ENCODE data around the gene PPP1R14D.

Gene PPP1R14D

DNA sequence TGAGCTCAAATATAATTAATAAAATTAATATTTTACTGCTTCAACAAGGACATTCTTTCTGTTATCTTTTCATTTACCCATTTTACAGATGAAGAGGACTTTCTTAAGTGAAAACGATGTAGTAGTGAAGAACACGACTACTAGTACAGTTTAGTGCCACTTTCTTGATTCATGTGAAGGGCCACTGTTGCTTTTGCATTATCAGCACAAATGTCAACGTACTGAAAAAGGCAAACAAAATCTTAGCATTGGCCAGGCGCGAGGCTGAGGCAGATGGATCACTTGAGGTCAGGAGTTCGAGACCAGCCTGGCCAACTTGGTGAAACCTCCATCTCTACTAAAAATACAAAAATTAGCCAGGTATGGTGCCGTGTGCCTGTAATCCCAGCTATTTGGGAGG, 9.5 kb downstream of the PPP1R14D start:
- DNase-seq (ENCODE audit: low read depth, low spot score) = no peak

DNA sequence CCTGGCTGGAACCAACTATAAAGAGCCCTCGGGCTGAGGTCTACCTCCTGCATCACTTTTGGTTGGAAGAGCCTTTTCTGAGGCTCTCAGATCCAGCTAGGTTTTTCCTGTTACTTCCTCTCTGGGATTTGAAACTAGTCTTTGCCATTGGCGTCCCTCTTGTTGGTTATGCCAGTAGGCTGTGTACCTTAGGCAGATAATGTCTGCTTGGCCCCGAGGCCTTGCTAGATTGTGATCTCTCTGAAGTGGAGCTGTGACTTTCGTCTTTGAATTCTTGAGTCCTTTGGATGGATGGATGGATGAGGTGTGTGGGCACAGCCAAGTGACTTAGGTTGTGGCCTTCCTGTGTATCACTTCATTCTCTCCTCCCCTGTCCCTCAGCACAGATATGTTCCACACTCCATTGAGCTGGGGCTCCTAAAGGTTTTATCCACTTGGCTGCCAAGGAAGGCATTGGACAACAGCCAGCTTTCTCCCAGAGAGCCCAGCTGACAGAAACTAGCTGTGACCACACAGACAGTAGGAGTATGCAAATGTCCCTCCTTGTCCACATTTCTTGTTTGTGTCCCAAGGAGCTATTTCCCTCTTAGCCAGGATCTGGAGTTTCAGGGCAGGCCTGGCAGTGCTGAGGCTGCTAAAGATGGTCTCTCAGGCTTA, 13.3 kb downstream of the PPP1R14D start:
- no peak for DNase-seq (ENCODE audit: low read depth, low spot score)

DNA sequence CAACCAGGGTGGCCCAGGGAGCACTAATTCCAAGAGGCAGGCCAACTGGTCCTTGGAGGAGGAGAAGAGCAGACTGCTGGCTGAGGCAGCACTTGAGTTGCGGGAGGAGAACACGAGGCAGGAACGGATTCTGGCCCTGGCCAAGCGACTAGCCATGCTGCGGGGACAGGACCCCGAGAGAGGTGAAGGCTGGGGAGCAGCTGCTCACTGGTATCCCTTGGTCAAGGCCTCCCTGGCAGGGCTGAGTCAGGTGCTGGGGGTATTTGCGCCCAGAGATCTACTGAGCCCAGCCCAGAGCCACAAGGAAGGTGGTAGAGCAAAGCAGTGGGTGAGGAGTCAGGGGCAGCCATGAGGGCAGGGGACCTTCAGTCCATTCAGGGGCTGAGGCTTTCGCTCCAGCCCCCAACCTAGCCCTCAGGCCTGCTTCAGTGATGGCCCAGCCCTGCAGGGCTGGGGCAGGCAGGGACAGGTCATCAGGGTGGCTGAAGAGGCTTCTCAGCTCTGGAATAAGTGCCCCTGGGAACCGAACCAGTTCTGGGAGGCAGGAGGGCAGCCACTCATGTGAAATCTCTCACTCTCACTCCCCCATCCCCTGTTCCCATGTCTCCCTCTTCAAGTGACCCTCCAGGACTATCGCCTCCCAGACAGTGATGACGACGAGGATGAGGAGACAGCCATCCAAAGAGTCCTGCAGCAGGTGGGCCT, 15.6 kb downstream of the PPP1R14D start:
- no peak for DNase-seq (ENCODE audit: low read depth, low spot score)

DNA sequence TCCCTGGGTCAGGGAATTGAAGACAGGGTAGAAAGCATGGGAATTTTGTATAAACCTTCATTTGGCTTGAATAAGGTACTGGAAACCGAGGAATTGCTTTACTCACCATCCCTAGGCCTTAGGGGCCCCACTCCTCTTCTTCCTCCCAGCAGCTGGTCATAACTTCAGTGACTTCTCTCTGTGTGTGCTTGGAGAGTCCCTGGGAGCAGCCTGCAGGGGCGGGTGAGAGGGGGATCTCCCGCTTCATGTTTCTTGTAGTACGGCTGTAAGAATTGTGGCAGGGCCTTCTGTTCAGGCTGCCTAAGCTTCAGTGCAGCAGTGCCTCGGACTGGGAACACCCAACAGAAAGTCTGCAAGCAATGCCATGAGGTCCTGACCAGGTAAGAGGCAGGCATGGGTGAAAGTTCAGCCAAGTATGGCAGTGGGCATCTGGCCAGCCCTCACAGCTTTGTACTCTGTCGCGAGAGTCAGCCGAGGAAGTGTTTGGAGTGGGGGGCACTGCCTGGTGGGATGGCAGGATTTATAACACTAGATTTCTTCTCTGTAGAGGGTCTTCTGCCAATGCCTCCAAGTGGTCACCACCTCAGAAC, 19.6 kb downstream of the PPP1R14D start:
- no peak for DNase-seq (ENCODE audit: low read depth, low spot score)

DNA sequence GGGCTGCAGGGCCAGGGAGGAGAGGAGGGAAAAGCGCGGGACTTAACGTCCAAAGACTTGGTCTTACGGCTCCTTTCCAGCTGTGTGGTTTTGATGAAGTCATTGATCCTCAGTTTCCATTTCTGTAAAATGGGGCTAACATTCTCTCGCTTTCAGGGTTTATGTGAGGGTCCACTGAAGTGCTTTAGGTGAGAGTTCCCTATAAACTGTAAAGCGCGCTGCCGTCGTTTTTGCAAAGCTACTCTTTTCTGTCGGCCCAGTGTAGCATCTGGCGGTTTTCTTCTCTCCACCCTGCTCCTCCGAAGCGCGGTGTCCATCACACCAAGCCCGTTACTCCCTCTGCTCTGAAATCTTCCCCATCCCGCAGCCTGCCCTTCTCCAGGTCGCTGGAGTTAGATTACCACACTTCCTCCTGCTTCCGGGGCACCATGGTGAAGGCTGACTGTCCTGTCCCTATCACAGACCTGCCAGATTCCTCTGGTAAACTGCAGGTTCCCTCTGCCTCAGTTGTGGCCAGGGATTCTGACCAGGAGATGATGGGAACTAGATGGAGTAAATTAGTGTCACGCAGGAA, 20.5 kb downstream of the PPP1R14D start:
- DNase-seq (ENCODE audit: low read depth, low spot score) = no peak

DNA sequence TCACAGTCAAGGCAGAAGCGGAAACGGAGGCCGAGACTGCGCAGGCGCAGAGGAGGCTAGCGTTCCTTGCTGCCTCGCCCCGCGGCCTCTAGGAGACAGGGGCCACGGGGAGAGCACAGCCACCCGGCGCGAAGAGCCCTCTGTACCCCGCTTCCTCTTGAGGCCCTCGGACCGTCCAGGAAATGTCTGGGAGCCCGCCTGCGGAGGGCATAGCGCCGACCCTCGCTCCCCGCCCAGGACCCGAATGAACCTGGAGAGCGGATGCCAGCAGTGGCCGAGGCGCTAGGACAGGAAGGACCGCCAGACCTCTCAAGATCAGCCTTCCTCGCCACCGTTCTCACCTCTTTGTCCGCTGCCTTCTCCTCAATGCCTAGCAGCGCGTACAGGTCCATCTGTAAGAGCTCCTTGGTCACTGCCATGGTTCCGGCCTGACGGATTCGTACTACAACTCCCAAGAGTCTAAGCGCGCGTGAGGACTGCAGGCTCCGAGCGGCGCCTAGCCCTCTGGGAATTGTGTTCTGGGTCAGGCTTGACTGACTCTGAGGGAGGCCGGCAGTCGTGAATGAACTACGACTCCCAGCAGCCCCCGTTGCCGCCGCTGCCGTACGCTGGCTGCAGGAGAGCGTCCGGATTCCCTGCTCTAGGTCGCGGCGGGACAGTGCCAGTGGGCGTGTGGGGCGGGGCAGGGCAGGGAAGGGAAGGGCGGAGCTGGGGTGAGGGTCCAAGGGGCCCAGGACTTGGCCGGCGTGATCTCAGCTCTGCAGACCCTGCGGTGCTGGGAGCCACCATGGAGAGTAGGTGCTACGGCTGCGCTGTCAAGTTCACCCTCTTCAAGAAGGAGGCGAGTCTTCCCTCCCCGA, 21.2 kb downstream of the PPP1R14D start, which contains the start of the genes DNAJC17 and ZFYVE19:
TSS of gene DNAJC17 (minus strand) at position 446 of the 860 bp plus-strand sequence. CDS start at position 419, 27 bp downstream.
TSS of gene ZFYVE19 (plus strand) at position 62 of the 860 bp plus-strand sequence. CDS start at position 563, 501 bp downstream.
- DNase-seq (ENCODE audit: low read depth, low spot score) = peak; percentile 88

- DNase-seq (ENCODE audit: low read depth, low spot score) = no peak
These were observed 21.9 kb downstream of the PPP1R14D start for GRCh38 chr15:40806672-40807027.

DNA sequence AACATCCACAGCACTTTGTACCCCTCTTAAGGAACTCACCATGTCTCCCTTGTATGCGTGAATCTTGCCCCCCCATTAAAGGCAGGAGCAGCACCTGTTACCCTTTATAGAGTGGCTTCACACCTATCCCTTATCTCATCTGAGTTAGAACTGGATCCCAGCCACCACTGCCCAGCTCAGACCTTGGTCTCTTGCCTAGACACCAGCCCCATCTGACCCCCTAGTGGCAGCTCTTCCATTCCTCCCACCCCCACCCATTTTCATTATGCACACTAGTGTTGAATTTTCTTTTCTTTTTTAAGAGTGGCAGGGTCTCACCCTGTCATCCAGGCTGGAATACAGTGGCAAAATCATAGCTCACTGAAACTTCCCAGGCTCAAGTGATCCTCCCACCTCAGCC, 24.8 kb downstream of the PPP1R14D start:
- no peak for DNase-seq (ENCODE audit: low read depth, low spot score)

GRCh38 chr15:40803076-40803475, 25.4 kb downstream of the PPP1R14D start:
- no peak for DNase-seq (ENCODE audit: low read depth, low spot score)

GRCh38 chr15:40799523-40799922, 29.0 kb downstream of the PPP1R14D start:
- DNase-seq (ENCODE audit: low read depth, low spot score) = no peak

GRCh38 chr15:40796512-40796911, 32.0 kb downstream of the PPP1R14D start:
- DNase-seq (ENCODE audit: low read depth, low spot score) = no peak

GRCh38 chr15:40796041-40796440, 32.5 kb downstream of the PPP1R14D start:
- DNase-seq (ENCODE audit: low read depth, low spot score) = no peak

DNA sequence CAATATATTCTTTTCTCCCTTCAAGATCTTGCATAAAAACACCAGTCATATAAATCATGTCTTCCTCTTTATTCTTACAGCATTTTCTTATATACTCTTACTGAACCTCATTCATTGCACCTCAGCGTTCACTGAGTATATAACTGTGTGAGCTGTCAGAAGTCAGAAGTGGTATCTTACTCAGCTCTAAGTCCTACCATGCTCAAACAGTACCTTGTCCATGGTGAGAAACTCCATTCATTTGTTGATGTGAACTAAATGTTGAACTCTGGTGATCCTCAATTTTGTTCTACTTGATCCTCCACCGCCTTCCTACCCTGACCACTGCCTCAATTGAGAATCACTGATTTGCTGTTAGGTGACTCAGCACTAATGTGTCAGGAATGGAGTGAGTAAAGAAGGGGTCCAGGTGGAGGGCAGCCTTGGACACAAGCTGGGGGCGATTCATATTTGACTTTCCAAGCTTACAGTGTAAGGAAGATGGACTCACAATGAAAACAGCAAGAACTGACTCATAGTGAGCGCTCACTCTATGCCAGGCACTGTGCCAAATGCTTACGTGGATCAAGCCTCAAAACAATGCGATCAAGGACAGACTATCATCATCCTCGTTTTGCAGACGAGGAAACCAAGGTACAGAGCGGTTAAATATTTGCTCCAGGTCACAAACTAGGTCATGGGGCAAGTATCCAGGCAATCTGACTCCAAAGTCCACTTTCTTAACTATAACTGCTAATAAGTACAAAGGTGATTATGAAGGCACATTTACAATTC, 35.1 kb downstream of the PPP1R14D start:
- no peak for DNase-seq (ENCODE audit: low read depth, low spot score)

- DNase-seq (ENCODE audit: low read depth, low spot score) = no peak
These were observed 36.1 kb downstream of the PPP1R14D start for GRCh38 chr15:40792394-40792793.

GRCh38 chr15:40790718-40791117, 37.8 kb downstream of the PPP1R14D start:
- no peak for DNase-seq (ENCODE audit: low read depth, low spot score)

DNA sequence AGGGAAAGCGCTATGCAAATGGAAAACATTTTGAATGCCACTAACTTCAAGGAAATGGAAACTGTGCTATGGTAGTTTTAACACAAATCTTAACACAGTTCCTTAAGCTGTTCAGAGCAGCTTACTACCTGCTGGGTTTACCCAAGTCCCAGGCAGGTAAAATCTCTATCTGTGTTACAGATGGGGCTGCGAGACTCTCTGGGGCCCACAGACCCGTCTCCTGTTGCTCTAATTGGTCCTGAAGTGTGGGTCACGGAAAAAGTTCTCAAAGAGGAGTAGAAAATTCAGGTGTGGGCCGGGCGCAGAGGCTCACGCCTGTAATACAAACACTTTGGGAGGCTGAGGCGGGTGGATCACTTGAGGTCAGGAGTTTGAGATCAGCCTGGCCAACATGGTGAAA, 38.5 kb downstream of the PPP1R14D start:
- no peak for DNase-seq (ENCODE audit: low read depth, low spot score)

DNA sequence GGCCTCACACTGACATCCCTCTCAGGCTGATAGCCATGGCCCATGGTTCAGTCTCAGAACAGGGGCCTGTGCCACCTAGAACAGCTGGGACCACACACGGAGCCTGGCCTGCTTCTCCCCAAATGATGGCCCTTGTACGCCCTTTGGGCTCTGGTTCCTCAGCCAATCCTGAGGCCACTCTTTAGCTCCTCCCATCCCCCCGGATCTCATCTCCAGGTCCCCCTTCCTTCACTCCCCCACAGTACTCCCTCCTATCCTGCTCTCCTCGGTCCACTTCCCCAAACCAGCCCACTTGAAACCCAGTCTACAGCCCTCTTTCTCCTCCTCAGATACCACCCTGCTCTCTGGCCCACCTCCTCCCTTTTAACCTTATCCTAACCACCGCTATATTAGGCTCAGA, 39.4 kb downstream of the PPP1R14D start:
- DNase-seq (ENCODE audit: low read depth, low spot score) = no peak

DNA sequence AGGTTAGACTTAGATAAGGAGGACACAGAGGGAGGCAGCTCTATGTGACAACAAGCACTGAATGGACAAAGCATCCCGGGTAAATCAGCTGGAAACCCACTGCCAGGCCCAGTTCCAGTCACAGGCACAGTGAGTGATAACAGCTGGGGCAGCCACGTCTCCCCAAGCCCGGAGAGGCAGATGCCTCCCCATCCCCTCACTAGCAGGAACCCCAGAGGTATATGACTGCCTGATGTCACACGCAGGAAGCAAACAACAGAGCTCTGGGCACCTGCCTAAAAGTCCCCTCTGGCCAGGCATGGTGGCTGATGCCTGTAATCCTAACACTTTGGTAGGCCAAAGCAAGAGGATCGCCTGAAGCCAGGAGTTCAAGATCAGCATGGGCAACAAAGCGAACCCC, 40.5 kb downstream of the PPP1R14D start:
- no peak for DNase-seq (ENCODE audit: low read depth, low spot score)

DNA sequence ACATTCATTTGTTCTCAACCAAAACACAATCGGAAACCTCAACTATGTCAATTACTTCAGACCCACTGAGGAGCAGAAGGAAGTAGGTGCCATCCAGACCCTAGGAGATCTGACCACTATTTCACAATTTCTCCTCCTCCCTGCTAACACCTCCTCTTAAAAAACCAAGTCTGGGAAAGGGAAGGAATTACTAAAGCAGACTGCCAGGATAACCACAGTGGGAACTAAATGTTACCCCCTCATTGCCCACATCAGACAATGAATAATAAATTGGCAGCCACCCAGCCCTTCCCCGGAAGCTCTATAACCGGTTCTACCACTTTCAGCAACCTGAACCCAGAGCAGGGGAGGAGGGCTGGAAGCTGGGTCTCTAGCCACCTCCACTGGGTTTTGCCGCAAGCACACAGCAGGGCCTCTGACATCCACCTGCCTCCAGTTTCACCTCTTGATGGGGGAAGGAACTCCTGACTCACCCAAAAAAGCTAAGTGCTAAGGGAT, 41.1 kb downstream of the PPP1R14D start:
- peak; percentile 41 for DNase-seq (ENCODE audit: low read depth, low spot score)

DNA sequence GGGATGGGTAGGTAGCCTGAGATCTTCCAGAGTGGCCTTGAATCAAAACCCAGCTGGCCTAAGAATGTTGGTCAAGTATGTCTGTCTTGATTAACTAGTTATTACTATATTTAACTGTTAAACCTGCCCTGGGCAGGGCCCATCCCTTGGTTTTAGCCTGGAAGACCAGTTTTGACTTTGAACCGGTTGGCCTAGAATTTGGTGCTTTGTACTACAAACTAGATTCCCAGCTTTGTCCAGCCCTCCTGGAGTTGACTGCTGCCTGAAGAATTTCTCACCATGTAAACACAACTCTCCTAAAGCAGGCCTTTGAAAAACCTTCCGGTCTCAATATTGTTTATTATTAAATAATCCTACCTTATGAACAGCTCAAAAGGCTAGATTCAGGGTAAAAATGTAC, 42.7 kb downstream of the PPP1R14D start:
- no peak for DNase-seq (ENCODE audit: low read depth, low spot score)

- DNase-seq (ENCODE audit: low read depth, low spot score) = no peak
These were observed 43.3 kb downstream of the PPP1R14D start for GRCh38 chr15:40785164-40785563.

Measured in activated naive CD8-positive, alpha-beta T cell treated with anti-CD3 and anti-CD28 coated beads, Interleukin-2, amount 50 U/mL, for 16 hours (primary cell).